Fibroblast of skin of left quadriceps (primary cell): Measurements from ENCODE around the gene HCCS.
A peak's percentile ranks its signal among the peaks of the same experiment; 100 is the strongest.
"Not testable (repeated sequence)": the region's sequence is repeated elsewhere in the genome, so short reads cannot be mapped to it uniquely, and the experiment has no call there.

ENCODE experiments used
- DNase-seq, 2 experiments: peaks; one replicate each; pipeline ENCODE4 v3.0.0-alpha.2; 2013; ENCODE audit warnings: low read depth in 2 of 2

Gene HCCS

DNA sequence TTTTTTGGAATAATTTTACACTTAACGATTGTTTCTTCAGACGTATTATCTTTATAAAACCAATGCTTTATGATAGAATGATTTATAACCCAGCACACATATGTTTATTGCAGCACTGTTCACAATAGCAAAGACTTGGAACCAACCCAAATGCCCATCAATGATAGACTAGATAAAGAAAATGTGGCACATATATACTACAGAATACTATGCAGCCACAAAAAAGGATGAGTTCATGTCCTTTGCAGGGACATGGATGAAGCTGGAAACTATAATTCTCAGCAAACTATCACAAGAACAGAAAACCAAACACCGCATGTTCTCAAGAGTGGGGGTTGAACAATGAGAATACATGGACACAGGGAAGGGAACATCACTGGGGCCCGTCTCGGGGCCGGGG, 12.0 kb downstream of the HCCS start:
- not testable (repeated sequence) for DNase-seq

DNA sequence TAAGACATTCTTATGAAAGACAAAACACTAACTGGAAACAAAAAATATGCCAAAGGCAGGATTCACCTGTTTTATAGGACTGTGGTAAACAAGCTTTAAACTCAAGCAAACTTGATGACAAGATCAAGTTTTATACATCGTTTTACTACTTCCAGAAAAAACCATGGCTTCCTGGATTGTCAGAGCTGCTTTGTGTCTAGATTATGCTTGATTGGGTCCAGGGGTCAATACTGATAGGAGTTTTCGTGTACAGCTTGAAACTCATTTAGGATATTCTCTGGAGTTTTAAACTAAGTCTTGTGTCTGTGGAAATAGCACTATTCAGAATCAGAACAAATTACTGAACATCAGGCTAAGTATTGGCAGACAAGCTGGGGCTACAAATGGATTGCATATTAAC, 13.0 kb downstream of the HCCS start:
- DNase-seq = no peak

DNA sequence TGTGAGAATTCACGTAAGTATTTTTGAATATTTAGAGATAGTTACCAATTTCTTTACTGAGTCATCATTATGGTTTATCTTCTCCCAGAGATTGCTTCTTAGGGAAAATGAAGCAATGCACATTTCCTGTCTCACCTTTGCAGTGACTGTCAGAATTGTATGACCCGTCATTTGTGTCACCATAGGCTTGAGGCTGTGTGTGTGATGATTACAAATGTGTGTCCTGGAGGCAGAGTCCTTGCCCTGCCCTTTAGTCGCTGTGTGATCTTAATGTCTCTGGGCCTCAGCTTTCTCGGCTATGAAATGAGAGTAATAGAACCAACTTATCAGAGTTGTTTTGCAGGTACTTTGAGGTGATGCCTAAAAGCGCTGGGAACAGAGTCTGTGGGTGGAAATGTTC, 13.9 kb downstream of the HCCS start:
- no peak for DNase-seq

DNA sequence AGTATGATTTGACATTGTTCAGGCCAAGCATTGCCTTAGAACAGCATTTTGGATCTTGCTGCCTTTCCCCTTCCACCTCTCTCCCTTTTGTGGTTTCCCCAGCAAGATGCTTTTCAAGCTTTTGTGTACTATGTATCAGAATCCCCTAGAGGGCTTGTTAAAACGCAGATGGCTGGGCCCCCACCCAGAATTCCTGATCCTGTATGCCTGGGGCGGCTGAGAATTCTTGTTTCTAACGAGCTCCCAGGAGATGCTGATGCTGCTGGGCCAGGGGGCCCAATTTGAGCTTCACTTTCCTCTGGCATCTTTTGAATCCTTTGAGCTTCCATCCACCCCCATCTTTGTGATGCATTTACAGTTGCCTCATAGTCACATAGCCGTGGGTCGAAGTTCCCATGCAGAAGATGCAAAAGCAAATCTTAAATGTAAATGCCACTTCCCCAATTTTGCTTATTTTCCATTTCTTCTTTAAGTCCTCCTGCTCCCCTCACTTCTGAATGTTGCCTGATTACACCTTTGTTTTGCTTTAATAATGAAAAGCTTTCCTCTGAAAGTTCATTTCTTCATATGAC, 18.5 kb downstream of the HCCS start:
- peak in 1 of 2 experiments; percentile 5 for DNase-seq

DNA sequence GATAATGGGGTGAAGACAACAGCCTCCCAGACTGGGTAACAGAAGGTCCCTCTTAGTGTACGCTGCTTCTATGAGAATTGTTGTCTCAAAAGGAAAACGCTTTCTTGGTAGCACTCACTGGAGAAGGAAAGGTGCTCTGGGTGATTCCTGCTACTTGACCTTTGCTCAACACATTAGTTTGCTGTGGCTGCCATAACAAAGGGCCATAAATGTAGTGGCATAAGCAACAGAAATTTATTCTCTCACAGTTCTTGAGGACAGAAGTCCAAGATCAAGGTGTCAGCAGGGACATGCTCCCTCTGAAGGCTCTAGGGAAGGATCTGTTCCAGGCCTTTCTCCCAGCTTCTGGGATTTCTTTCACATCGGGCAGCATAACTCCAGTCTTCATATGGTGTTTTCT, 19.0 kb downstream of the HCCS start:
- no peak for DNase-seq

DNA sequence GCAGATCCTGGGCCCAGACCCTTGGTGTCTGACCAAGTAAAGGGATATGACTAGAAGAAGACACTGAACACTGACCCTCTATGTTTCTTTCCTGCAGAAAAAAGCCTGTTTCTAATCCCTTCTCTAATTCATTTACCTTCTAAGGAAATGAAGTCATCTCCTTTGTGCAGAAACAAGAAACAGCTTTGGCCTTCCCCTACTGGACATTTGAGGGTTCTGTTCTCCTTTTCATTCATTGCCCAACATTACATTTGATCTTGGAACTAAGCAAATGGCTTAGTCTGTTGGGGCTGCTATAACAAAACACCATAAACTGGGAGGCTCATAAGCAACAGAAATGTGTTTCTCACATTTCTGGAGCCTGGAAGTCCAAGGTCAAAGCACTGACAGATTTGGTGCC, 20.0 kb downstream of the HCCS start:
- DNase-seq = no peak

DNA sequence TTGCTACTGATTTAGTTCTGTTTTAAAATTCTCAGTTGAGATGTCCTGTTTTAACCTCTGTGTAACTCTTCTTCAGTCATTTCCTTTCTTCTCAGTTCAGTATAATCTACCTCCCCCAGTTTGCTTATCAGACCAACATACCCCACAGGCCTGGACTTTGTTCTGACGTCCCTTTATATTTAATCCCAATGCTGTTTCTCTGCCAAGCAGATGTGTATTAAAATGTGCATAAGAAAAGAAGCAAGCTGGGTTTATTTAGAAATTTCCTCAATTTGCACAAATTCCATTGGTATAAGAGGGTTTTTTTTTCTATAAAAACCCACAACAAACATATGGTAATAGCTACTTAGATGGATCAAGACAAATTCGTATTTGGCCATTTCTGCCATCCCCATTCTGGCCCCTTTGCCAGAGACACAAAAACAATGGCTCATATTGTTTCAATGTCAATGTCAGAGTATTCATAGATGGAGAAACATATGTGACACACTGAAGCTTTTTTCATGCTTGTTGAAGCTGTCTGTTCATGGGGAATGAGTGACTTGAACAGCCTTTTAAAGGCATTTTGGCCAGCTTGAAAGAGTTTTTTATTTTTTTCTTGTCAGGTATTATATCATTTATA, 24.5 kb downstream of the HCCS start:
- no peak for DNase-seq

DNA sequence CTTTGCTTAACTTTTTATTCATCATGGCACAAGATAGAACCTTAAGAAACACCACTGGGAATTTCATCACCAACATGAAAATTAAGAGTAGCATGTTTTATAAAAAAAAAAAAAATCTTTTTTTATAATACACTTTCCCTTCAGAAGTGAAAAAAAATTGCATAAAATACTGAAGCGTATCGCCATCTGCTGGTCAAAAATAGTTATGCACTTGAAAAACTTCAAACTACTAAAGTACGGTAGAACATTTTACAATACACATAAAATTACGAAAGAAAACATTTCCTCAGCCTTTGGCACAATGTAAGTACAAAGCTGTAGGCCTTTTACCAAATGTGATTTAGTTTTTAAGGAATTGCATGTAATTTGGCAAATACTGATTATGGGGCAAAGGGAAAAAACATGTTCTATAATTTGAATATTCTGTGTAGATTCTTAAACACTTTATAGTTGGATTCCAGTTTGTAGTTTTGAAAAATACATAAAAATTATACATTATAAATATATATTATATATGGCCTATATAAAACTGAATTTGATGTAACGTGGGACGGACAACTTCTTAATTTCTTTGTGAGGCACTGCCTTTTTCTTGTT, 26.5 kb downstream of the HCCS start:
- peak in 1 of 2 experiments; percentile 8 for DNase-seq

DNA sequence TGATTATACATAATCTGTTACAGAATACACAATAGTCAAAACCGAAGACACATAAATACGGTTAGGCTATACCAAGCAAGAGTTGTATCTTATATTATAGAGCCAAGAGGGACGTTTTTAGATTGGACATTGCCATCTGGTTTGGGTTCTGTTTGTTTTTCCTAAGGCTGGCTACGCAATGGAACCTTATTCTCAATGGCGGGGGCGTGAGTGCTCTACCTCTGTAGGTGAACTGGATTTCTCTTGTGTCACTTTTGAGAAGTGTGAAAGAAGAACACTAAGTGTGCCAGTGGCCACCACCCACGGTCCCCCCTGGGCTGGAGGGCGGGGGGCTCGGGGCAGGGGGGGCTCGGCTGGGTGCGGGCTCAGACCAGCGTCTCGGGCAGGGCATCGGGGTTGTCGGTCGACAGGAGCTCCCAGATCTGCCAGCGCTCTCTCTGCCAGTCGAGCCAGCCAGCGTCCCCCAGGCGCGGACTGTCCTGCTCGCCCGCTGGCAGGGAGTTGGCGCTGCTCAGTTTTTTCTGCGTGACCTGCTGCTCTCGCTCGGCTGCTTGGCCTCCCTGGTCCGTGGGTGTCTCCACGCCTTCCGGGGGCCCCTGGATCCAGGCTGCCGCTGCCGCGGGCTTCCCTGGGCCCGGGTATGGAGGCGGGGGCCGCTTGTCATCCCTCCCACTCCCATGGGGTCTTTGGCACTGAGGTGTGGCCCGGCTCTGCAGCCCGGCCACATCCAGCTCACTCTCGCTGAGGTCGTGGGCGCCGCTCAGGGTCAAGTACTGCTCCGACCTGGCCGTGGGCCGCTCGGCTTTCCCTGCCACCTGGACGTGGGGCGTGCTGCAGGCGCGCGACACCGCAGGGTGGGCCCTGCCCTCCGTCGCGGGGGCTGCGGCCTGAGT, 27.6 kb downstream of the HCCS start:
- no peak for DNase-seq

DNA sequence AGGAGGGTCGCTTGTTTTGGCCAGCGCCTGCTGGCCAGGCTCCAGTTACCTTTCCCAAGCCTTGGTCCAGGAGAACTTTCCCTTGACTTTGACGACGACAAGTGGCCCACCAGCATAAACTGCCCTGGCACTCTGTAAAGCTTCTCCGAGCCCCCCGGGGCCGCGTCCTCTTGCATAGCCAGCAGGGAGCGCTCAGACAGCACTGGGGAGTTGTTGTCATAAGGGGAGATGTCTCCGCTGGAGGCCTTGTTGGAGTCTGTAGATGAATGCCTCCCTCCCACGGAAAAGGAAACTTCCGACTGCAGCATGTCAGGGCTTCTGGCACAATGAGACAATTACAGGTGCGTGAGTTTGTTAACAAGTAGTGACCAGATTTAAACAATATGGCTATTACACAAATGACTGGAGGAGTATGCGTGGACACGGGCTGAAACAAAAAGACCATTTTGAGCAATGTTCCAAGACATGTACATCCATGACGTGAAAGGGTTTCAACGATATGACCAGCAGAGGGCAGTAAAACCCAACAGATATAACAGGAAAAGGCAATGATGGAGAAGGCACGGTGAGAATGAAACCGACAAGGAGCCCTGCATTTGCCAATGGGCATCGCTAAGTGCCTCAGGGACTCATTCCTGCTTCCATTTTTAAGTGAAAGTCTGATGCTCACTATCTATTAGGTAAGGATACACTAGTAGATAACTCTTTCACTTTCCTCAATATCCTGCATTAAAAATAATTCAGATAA, 33.0 kb downstream of the HCCS start:
- peak; percentile 44 to 55 for DNase-seq

DNA sequence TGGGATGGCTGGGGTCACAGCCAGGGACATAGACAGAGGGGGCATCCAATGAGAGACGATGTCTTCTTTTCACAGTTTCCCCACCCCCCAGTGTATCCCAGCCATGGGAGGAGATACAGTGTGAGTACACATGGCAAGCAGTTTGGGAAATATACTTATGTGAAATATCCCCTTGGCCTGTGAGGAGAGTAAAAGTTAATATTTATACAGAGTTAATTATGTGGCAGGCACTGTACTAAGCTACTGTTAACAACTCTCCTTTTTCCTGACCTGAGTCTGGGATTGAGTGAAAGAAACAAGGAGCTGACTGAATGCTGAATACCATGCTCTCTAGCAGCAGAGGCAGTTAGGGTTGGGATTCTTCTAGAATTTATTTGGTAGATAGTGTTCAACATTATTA, 35.3 kb downstream of the HCCS start:
- no peak for DNase-seq

DNA sequence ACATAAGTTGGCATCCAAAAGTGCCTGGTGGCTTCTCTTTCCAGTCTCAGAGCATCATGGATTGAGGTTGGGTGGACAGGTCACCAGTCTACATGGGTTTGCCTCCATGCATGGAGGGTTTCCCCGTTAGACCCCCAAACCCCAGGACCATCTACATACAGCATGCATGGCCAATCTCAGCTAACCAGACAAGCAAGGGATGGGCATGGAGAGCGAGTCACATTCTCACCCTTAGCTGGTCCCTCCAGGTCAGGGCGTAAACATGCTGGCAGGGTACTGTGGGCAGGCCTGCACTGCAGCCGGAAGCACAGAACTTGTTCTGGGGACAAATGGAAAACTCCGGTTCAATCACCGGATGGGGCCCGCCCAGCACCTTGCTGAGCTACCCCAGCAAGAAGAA, 37.3 kb downstream of the HCCS start:
- no peak for DNase-seq

DNA sequence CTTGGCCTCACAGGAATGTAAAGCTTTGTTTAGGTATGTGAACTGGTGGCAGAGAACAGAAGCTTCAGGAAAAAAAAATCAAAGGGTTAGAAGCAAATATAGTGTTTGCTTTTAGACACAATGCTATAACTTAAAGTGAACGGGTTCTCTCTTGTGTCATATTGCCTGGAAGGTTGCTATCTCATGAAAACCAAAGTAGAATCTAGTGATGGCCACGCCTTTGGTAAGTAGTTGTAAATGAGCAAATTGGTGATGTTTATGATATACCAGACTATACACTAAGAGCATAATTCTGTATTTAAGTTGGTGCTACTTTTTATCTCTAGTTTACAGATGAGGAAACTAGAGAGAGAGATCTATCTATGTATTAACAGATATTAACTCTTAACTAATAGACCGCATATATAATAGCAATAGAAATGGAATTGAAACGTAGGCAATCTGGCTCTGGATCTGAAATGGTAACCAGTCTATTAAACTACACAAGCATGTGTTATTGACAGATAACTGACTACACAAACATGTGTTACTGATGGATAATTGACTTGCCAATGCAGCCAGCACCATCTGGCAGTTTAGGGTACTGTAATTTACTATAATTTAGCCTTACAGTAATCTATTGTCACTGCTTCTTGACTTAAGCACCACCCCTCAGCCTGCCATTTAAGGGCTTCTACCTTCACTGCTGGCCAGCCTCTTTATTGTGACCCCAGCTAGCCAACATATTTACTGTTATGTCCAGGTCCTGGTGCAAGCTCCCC, 40.8 kb downstream of the HCCS start:
- no peak for DNase-seq

DNA sequence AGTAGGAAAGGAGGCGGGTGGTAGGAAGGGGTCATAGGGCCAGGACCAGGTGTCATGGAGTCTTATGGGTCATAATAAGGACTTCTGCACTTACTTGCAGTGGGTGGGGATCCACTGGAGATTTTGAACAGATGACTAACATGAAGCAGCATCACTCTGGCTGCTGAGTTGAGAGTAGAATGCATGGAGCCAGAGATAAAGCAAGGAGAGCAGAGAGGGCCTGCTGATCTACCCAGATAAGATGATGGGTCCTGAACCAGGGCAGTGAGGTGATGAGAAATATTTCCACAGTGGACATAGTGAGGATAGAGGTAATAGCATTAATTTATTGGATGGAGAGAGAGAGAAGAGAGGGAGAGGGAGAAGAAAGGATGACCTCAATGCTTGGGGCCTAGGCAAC, 48.0 kb downstream of the HCCS start:
- no peak for DNase-seq

DNA sequence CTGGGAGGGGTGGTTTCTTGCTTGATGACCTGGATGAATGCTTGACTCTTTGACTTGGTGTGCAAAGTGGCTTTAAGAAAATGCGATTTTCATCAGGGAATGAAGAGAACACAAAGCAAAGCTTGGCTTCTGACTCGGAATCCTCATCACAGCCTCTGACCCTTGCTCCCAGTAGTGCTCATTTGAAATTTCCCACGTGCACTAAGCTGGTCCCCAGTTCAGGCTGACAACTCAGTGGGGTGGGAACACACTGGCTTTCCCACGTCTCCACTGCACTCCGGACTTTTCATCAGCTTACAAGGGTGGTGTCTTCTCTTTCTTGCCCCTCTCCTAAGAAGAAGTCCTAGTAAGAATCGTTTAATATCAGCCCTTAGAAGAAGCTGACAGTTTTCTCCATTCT, 53.3 kb downstream of the HCCS start:
- no peak for DNase-seq

DNA sequence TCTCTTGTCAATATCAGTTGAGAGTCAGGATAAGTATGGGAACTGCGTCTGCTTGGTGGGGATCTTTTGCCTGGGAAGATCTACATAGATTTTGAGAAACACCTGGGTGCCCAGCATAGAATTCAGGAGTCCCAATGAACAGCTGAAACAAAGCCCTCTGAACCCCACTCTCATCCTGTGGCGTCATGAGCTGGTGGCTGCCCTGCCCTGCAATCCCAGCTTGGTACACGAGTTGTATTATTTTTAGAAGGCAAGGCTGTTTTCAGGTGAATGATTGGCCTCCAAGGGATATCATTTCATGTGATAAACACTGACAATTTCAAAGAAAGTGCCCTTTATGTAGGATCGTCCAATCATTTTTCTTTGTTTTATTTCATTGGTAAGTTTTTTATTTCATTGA, 60.8 kb downstream of the HCCS start:
- no peak for DNase-seq

DNA sequence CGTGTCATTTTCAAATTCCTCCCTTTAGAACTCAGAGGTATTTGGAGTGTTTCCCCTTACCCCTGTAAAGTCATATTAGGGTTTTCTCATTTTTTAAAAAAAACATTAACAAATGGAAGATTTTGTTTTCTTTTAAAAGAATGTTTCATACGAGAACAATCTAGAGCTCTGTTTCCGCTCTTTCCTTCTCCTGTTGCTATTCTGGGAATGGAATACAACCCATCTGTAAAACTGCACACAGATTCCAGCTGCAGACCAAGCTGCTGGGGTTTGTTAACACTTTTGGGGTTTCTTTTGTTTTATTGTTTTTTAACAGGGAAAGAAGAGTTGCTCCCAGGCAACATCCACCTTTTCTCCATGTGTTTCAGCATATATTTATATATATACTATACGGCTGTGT, 61.3 kb downstream of the HCCS start:
- no peak for DNase-seq
